LNCAP (cell line): ENCODE results near the gene CTTN.

ENCODE experiments used
- CTCF ChIP-seq: fragments of 450-650 bp; IDR thresholded peaks from 2 replicates; pipeline ENCODE4 v1.5.1; 2017; ENCODE audit warnings: mild to moderate bottlenecking

The CTTN gene

GRCh38 chr11:70354629-70355028 lies 43.7 kb upstream of the CTTN start:
- no peak for TF ChIP-seq CTCF

GRCh38 chr11:70358753-70359152 lies 39.6 kb upstream of the CTTN start:
- no peak for TF ChIP-seq CTCF

- no peak for TF ChIP-seq CTCF
Observed at GRCh38 chr11:70359451-70360205, 38.7 kb upstream of the CTTN start.

- no peak for TF ChIP-seq CTCF
Observed at GRCh38 chr11:70360211-70360610, 38.1 kb upstream of the CTTN start.

- TF ChIP-seq CTCF, result no peak
Observed at GRCh38 chr11:70364178-70364577, 34.2 kb upstream of the CTTN start.

- no peak for TF ChIP-seq CTCF
Observed at GRCh38 chr11:70364745-70365543, 33.4 kb upstream of the CTTN start.

GRCh38 chr11:70365544-70365927 lies 32.8 kb upstream of the CTTN start:
- no peak for TF ChIP-seq CTCF
